Erythroblast (primary cell): ENCODE results near the gene TTF2.
"Not testable (repeated sequence)": the region's sequence is repeated elsewhere in the genome, so short reads cannot be mapped to it uniquely, and the experiment has no call there.

Experiments used
- DNase-seq, 2 experiments: peaks; one replicate each; lab custom pipeline; 2025; lab: John Stamatoyannopoulos, UW
- GATA1 ChIP-seq: IDR thresholded peaks from 2 replicates; pipeline ENCODE4 v1.6.1; 2011; ENCODE audit warnings: low read depth, mild to moderate bottlenecking, control low read depth, low read length, moderate library complexity
- POLR2A ChIP-seq: IDR thresholded peaks from 2 replicates; pipeline ENCODE4 v1.6.1; 2011; ENCODE audit warnings: mild to moderate bottlenecking, low read length

TTF2 gene

GRCh38 chr1:117112047-117112717 lies 52.1 kb downstream of the TTF2 start:
- no peak for DNase-seq
- TF ChIP-seq POLR2A (no peak), GATA1 (no peak)

- no peak for DNase-seq
- TF ChIP-seq POLR2A (no peak), GATA1 (no peak)
Observed at GRCh38 chr1:117113199-117113598, 53.1 kb downstream of the TTF2 start.

GRCh38 chr1:117114877-117115276 lies 54.8 kb downstream of the TTF2 start:
- peak in 1 of 2 experiments; percentile 9 for DNase-seq
- TF ChIP-seq GATA1 = no peak
- TF ChIP-seq POLR2A = no peak

GRCh38 chr1:117116090-117116783 lies 56.1 kb downstream of the TTF2 start:
- no peak for DNase-seq
- TF ChIP-seq POLR2A (no peak), GATA1 (no peak)

GRCh38 chr1:117116784-117117130 lies 56.6 kb downstream of the TTF2 start:
- DNase-seq = no peak
- no peak for TF ChIP-seq POLR2A
- no peak for TF ChIP-seq GATA1

- TF ChIP-seq GATA1 = no peak
- no peak for TF ChIP-seq POLR2A
- DNase-seq = no peak
Observed at GRCh38 chr1:117117697-117118096, 57.6 kb downstream of the TTF2 start.

- TF ChIP-seq GATA1 (no peak), POLR2A (no peak)
- DNase-seq = no peak
Observed at GRCh38 chr1:117118137-117118536, 58.0 kb downstream of the TTF2 start.

GRCh38 chr1:117119144-117119543 lies 59.0 kb downstream of the TTF2 start:
- not testable (repeated sequence) for DNase-seq

- DNase-seq = no peak
Observed at GRCh38 chr1:117120774-117121588, 60.9 kb downstream of the TTF2 start.

GRCh38 chr1:117121589-117122329 lies 61.6 kb downstream of the TTF2 start, which contains the start of gene TRIM45:
Gene TRIM45, minus strand, starts transcription at chr1:117121749. Its CDS starts 548 bp downstream, at chr1:117121201.
- peak; percentile 95 to 96 for DNase-seq
- TF ChIP-seq POLR2A = peak; percentile 43
- no peak for TF ChIP-seq GATA1

More at GRCh38 chr1:117120774-117121588, 60.9 kb downstream of the TTF2 start:
- TF ChIP-seq POLR2A (no peak), GATA1 (no peak)

GRCh38 chr1:117122330-117123025 lies 62.4 kb downstream of the TTF2 start:
- no peak for DNase-seq
- no peak for TF ChIP-seq GATA1
- TF ChIP-seq POLR2A = no peak

GRCh38 chr1:117123274-117123673 lies 63.1 kb downstream of the TTF2 start:
- TF ChIP-seq POLR2A (no peak), GATA1 (no peak)
- no peak for DNase-seq

- DNase-seq = no peak
- TF ChIP-seq POLR2A (no peak), GATA1 (no peak)
Observed at GRCh38 chr1:117124661-117125060, 64.5 kb downstream of the TTF2 start.

- TF ChIP-seq POLR2A (no peak), GATA1 (no peak)
- peak; percentile 64 to 67 for DNase-seq
Observed at GRCh38 chr1:117127795-117128194, 67.7 kb downstream of the TTF2 start.
